Nephron progenitor cell (in vitro differentiated cells): ENCODE measurements around the gene DNM1.

Experiments
- DNase-seq: peaks from one replicate; pipeline ENCODE4 v3.0.0; 2021
- H3K27ac Mint-ChIP-seq: 2 replicates; pipeline ENCODE4 v1.8.0; 2021; ENCODE audit warnings: mild to moderate bottlenecking, moderate library complexity, mixed read lengths
- H3K27me3 Mint-ChIP-seq: 2 replicates; pipeline ENCODE4 v1.8.0; 2021; ENCODE audit warnings: mild to moderate bottlenecking, low read depth, mixed read lengths; ENCODE audit not compliant: poor library complexity
- H3K36me3 Mint-ChIP-seq: 2 replicates; pipeline ENCODE4 v1.8.0; 2021; ENCODE audit warnings: low read depth, mixed read lengths
- H3K4me1 Mint-ChIP-seq: 2 replicates; pipeline ENCODE4 v1.8.0; 2021; ENCODE audit warnings: mixed read lengths
- H3K4me3 Mint-ChIP-seq: 2 replicates; pipeline ENCODE4 v1.8.0; 2021; ENCODE audit warnings: mild to moderate bottlenecking, moderate library complexity, mixed read lengths
- H3K9me3 Mint-ChIP-seq: 2 replicates; pipeline ENCODE4 v1.8.0; 2021; ENCODE audit warnings: mild to moderate bottlenecking, moderate library complexity, mixed read lengths
- TF ChIP-seq, protein P1 (sequence below): fragments of 200-600 bp; sonication (generic); IDR thresholded peaks from 2 replicates; pipeline ENCODE4 v1.5.0; 2021; ENCODE audit warnings: antibody characterized with exemption

Gene DNM1

GRCh38 chr9:128169925-128170324 is 33.3 kb upstream of the DNM1 start:
- no peaks in the 10 kb centered on the region for H3K9me3 Mint-ChIP-seq
- no peak overlapping the region for H3K4me3 Mint-ChIP-seq
- peaks cover 22% of the 10 kb centered on the region for H3K4me1 Mint-ChIP-seq
- peaks cover 60% of the 10 kb centered on the region for H3K36me3 Mint-ChIP-seq
- TF ChIP-seq, protein P1, sequence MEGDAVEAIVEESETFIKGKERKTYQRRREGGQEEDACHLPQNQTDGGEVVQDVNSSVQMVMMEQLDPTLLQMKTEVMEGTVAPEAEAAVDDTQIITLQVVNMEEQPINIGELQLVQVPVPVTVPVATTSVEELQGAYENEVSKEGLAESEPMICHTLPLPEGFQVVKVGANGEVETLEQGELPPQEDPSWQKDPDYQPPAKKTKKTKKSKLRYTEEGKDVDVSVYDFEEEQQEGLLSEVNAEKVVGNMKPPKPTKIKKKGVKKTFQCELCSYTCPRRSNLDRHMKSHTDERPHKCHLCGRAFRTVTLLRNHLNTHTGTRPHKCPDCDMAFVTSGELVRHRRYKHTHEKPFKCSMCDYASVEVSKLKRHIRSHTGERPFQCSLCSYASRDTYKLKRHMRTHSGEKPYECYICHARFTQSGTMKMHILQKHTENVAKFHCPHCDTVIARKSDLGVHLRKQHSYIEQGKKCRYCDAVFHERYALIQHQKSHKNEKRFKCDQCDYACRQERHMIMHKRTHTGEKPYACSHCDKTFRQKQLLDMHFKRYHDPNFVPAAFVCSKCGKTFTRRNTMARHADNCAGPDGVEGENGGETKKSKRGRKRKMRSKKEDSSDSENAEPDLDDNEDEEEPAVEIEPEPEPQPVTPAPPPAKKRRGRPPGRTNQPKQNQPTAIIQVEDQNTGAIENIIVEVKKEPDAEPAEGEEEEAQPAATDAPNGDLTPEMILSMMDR = no peak
- peak overlapping the region; percentile 82 for H3K27ac Mint-ChIP-seq
- no peaks in the 10 kb centered on the region for H3K27me3 Mint-ChIP-seq
- no peak for DNase-seq

DNA sequence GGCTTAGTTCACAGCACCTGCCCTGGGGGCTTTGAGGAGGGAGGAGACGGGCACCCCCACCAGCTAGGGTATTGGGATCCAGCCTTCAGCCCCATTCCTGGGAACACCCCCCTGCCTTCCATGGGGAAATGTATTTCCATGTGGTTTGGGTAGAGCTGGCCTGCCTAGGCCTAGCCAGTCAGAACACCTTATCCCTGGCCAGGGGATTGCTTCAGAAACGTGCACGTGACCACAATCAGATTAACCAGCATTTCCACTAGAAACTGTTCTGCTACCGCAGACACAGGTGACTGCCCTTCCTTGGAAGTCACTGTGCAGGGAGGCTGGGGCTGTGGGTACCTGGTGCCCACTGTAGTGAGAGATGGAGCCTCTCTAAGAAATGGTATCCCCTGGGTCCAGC is 29.1 kb upstream of the DNM1 start:
- H3K9me3 Mint-ChIP-seq = peaks cover 3% of the 10 kb centered on the region
- H3K4me3 Mint-ChIP-seq = no peak overlapping the region
- no peak overlapping the region for H3K27ac Mint-ChIP-seq
- TF ChIP-seq, protein P1 = no peak
- no peak for DNase-seq
- H3K4me1 Mint-ChIP-seq = peaks cover 18% of the 10 kb centered on the region
- H3K36me3 Mint-ChIP-seq = peaks cover 58% of the 10 kb centered on the region
- H3K27me3 Mint-ChIP-seq = no peaks in the 10 kb centered on the region

GRCh38 chr9:128175102-128175563 is 28.0 kb upstream of the DNM1 start:
- H3K27ac Mint-ChIP-seq = peak overlapping the region; percentile 5
- no peak for DNase-seq

DNA sequence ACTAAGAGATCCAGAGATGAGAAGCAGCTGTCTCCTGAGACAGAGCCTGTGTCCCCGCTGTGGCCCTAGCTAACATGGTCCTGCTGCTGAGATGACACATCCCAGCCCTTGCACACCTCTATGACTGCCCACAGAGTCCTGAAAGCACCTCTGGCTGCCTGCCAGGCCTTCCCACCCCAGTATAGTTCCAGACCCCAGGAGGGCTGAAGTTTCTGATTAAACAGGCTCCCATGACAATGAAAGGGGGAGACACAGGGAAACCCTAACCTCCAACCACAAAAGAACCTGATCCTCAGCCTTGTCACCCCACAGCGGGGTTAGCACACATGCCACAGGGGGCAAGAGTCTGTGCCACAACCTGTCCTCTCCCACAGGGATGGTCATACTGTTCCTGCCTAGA is 27.5 kb upstream of the DNM1 start:
- DNase-seq = no peak
- Mint-ChIP-seq H3K36me3 (peaks cover 60% of the 10 kb centered on the region), H3K27me3 (no peaks in the 10 kb centered on the region), H3K4me3 (no peak overlapping the region), H3K9me3 (peaks cover 19% of the 10 kb centered on the region), H3K4me1 (peaks cover 2% of the 10 kb centered on the region), H3K27ac (peak overlapping the region; percentile 5)
- TF ChIP-seq, protein P1 = no peak

More at GRCh38 chr9:128175102-128175563, 28.0 kb upstream of the DNM1 start:
- Mint-ChIP-seq H3K4me1 (peaks cover 7% of the 10 kb centered on the region), H3K4me3 (no peak overlapping the region), H3K9me3 (peaks cover 14% of the 10 kb centered on the region), H3K36me3 (peaks cover 58% of the 10 kb centered on the region), H3K27me3 (no peaks in the 10 kb centered on the region)
- TF ChIP-seq, protein P1 = no peak

DNA sequence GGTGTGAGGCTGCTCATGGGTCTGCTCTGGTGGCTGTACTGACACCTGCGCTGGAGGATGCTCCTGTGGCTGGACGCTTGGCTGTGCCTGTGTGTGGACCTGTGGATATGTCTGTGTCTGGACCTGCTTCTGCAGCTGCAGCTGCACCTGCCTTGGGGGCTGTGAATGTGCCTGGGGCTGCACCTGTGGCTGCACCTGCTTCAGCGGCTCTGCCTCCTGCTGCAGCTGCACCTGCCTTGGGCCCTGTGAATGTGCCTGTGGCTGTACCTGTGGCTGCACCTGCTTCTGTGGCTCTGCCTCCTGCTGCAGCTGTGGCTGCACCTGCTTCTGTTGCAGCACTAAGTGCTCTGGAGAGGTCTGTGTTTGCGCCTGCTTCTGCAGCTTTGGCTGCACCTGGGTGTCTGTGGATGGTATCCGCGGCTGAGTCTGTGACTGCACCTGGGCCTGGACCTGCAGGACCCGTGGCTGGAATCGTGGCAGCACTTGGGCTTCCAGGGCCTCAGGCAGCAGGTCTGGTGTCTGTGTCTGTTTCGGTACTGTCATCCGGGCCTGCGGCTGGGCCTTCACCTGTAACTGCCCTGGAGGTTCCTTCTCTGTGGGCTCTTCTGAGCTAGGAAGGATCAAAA is 24.3 kb upstream of the DNM1 start:
- H3K4me3 Mint-ChIP-seq = no peak overlapping the region
- TF ChIP-seq, protein P1 = no peak
- peaks cover 8% of the 10 kb centered on the region for H3K4me1 Mint-ChIP-seq
- DNase-seq = no peak
- H3K27ac Mint-ChIP-seq = no peak overlapping the region
- H3K9me3 Mint-ChIP-seq = peaks cover 30% of the 10 kb centered on the region
- H3K27me3 Mint-ChIP-seq = no peaks in the 10 kb centered on the region
- H3K36me3 Mint-ChIP-seq = peaks cover 80% of the 10 kb centered on the region

- H3K4me3 Mint-ChIP-seq = no peak overlapping the region
- H3K27me3 Mint-ChIP-seq = no peaks in the 10 kb centered on the region
- H3K36me3 Mint-ChIP-seq = peaks cover 80% of the 10 kb centered on the region
- H3K27ac Mint-ChIP-seq = no peak overlapping the region
- no peak for DNase-seq
- TF ChIP-seq, protein P1 = no peak
- H3K4me1 Mint-ChIP-seq = peaks cover 8% of the 10 kb centered on the region
- H3K9me3 Mint-ChIP-seq = peaks cover 30% of the 10 kb centered on the region
Measured at GRCh38 chr9:128180001-128180400, 23.2 kb upstream of the DNM1 start.
